Measurements from ENCODE around the gene TMEM263. TPM values are rescaled to one million over a fixed set of nuclear protein-coding genes. Genes with fewer than 3 reads are reported as not detected.

TMEM263 gene
- total and polyA plus RNA-seq, 9 of the 15 experiments (the other 6 are each of a cell fraction or from before 2014, with no cell fraction given): 12.6 to 36.7 (median 24.4) TPM

- no peak for TF ChIP-seq ZBTB33 (CRISPR knock-in tag; IDR thresholded peaks at IDR 0.05)
- TF ChIP-seq HNRNPLL (IDR thresholded peaks at IDR 0.05; ENCODE audit: low read depth, low read length, poor library complexity, severe bottlenecking): peak; percentile 48
- peak; percentile 53; the same call in 1 of the 2 replicates for TF ChIP-seq SAFB (IDR thresholded peaks at IDR 0.05; ENCODE audit: borderline replicate concordance, low read depth, low read length)
- TF ChIP-seq BHLHE40 (IDR thresholded peaks at IDR 0.05; ENCODE audit: low read length): peak; percentile 67
- TF ChIP-seq ZNF217 (CRISPR knock-in tag; IDR thresholded peaks at IDR 0.05): no peak
- TF ChIP-seq SP1 (CRISPR knock-in tag; IDR thresholded peaks at IDR 0.05): 0 out of 2 replicates have a peak, but pooled peaks have one; percentile 13
- no peak for TF ChIP-seq NR1H2 (CRISPR knock-in tag; IDR thresholded peaks at IDR 0.05)
- TF ChIP-seq GATAD2B (IDR thresholded peaks at IDR 0.05; ENCODE audit: borderline replicate concordance): peak; percentile 63
- TF ChIP-seq JUND (IDR thresholded peaks at IDR 0.05; ENCODE audit: borderline replicate concordance, low read depth, low read length): no peak
- no peak for TF ChIP-seq JUND (tag; IDR thresholded peaks at IDR 0.05; ENCODE audit: borderline replicate concordance, low read depth, low read length)
- TF ChIP-seq ZBTB8A (IDR thresholded peaks at IDR 0.05; ENCODE audit: partially characterized antibody): no peak
- TF ChIP-seq HES1 (IDR thresholded peaks at IDR 0.05; ENCODE audit: low read depth): no peak
- TF ChIP-seq ZNF639 (CRISPR knock-in tag; conservative IDR thresholded peaks at IDR 0.05 in 1 of 2, IDR thresholded peaks at IDR 0.05 in 1 of 2): no peak
- TF ChIP-seq CREBBP (IDR thresholded peaks at IDR 0.05; ENCODE audit: low read depth, low read length): no peak
- no peak for TF ChIP-seq ZNF655 (CRISPR knock-in tag; IDR thresholded peaks at IDR 0.05)
- peak; percentile 83 for TF ChIP-seq HMGN3 (IDR thresholded peaks at IDR 0.05; ENCODE audit: borderline replicate concordance, extremely low read depth, insufficient read length, low read depth, low read length)
- no peak for TF ChIP-seq PHB (CRISPR knock-in tag; IDR thresholded peaks at IDR 0.05)
- TF ChIP-seq RBFOX2 (IDR thresholded peaks at IDR 0.05; ENCODE audit: low read depth, low read length): peak; percentile 97
- TF ChIP-seq CBFA2T3 (IDR thresholded peaks at IDR 0.05): no peak
- 0 out of 2 replicates have a peak, but pooled peaks have one; percentile 7 for TF ChIP-seq ZNF384 (IDR thresholded peaks at IDR 0.05; ENCODE audit: low read depth, low read length)
- TF ChIP-seq ZNF395 (CRISPR knock-in tag; IDR thresholded peaks at IDR 0.05): 0 out of 2 replicates have a peak, but pooled peaks have one; percentile 40
- TF ChIP-seq EHMT2 (IDR thresholded peaks at IDR 0.05): no peak
Observed at GRCh38 chr12:106955377-106956047, at the start of gene TMEM263 (continued).
